SU-DHL-6 (cell line): ENCODE data around the gene TPO.

Source experiments
- EZH2phosphoT487 ChIP-seq: fragments of 200-600 bp; sonication (generic), shearing (Covaris generic); conservative IDR thresholded peaks from 2 replicates; pipeline ENCODE4 v1.6.1; 2018; ENCODE audit warnings: mild to moderate bottlenecking, antibody characterized with exemption, low read length, moderate library complexity, mixed read lengths
- TF ChIP-seq, protein P1 (sequence below): fragments of 200-600 bp; sonication (generic); IDR thresholded peaks from one replicate; pipeline ENCODE4 v1.5.1; 2017; ENCODE audit warnings: antibody characterized with exemption, mild to moderate bottlenecking, low read length, moderate library complexity; ENCODE audit not compliant: insufficient read depth, poor library complexity, severe bottlenecking

DNA sequence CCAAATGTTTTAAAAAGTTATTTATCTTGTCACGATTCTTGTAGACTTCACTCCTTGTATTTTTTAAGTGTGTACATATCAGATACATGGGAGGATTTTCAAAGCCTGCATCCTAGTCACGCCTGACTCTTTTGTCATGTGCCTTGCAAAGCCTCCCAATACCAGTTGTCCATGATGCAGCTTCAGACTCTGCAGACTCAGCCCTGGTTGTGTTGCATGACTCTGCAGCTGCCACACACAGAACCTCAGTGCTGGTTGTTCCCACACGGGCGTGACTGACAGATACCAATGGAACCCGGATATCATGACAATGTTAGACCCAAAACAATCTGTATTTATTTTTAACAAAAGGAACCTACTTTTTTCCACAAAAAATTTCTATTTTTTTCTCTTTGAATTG, 38.2 kb downstream of the TPO start:
- TF ChIP-seq, protein P1, sequence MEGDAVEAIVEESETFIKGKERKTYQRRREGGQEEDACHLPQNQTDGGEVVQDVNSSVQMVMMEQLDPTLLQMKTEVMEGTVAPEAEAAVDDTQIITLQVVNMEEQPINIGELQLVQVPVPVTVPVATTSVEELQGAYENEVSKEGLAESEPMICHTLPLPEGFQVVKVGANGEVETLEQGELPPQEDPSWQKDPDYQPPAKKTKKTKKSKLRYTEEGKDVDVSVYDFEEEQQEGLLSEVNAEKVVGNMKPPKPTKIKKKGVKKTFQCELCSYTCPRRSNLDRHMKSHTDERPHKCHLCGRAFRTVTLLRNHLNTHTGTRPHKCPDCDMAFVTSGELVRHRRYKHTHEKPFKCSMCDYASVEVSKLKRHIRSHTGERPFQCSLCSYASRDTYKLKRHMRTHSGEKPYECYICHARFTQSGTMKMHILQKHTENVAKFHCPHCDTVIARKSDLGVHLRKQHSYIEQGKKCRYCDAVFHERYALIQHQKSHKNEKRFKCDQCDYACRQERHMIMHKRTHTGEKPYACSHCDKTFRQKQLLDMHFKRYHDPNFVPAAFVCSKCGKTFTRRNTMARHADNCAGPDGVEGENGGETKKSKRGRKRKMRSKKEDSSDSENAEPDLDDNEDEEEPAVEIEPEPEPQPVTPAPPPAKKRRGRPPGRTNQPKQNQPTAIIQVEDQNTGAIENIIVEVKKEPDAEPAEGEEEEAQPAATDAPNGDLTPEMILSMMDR = no peak
- TF ChIP-seq EZH2phosphoT487 = no peak
